ENCODE data around the gene MAP2K3.
A peak's percentile ranks its signal among the peaks of the same experiment; 100 is the strongest.

Gene MAP2K3

GRCh38 chr17:21299981-21300600 is 15.6 kb downstream of the MAP2K3 start:
- peaks cover 10 to 80% of the 10 kb centered on the region in 2 experiments; a peak in 2 of 3 replicates for H3K36me3 ChIP-seq (ENCODE audit: control insufficient read depth in 2 of 2, insufficient read depth in 1 of 2, low read length in 2 of 2)
- no peak overlapping the region for H3K27ac ChIP-seq (ENCODE audit: extremely low read depth, low read depth, low read length)
- POLR2A ChIA-PET, result no interaction called here
- no peak for TF ChIP-seq ZNF561 (tag by site-specific recombination; IDR thresholded peaks at IDR 0.05; ENCODE audit: borderline replicate concordance)
- TF ChIP-seq ZNF768 (tag by site-specific recombination; IDR thresholded peaks at IDR 0.05), result peak; percentile 92
- no peak for TF ChIP-seq ZNF747 (tag by site-specific recombination; IDR thresholded peaks at IDR 0.05)
- no peak for TF ChIP-seq ZNF626 (tag by site-specific recombination; IDR thresholded peaks at IDR 0.05)
- no peaks in the 10 kb centered on the region for H3K4me1 ChIP-seq (ENCODE audit: control insufficient read depth, insufficient read depth, low read length)
- no peaks in the 10 kb centered on the region for H3K9me3 ChIP-seq (ENCODE audit: control insufficient read depth, insufficient read depth, low read depth, low read length)
- CTCF ChIA-PET, result no interaction called here
- no peak overlapping the region for H3K4me3 ChIP-seq (ENCODE audit: low read depth, low read length)

- Histone ChIP-seq H3K4me3 (ENCODE audit: low read depth, low read length) (no peak overlapping the region), H3K36me3 (ENCODE audit: control insufficient read depth in 2 of 2, insufficient read depth in 1 of 2, low read length in 2 of 2) (peaks cover 10 to 86% of the 10 kb centered on the region in 2 experiments; a peak in 2 of 3 replicates), H3K9me3 (ENCODE audit: control insufficient read depth, insufficient read depth, low read depth, low read length) (no peaks in the 10 kb centered on the region), H3K27ac (ENCODE audit: extremely low read depth, low read depth, low read length) (no peak overlapping the region), H3K4me1 (ENCODE audit: control insufficient read depth, insufficient read depth, low read length) (no peaks in the 10 kb centered on the region)
- no peak for TF ChIP-seq ZNF558 (tag by site-specific recombination; IDR thresholded peaks at IDR 0.05)
- no peak for TF ChIP-seq ZNF791 (tag by site-specific recombination; IDR thresholded peaks at IDR 0.05)
- POLR2A ChIA-PET, result interaction anchor here (0.5 kb wide), 1 partner anchor 14 kb away, joined by 3 read pairs; no protein-coding TSS in a partner anchor
- CTCF ChIA-PET, result no interaction called here
These were observed 16.4 kb downstream of the MAP2K3 start for GRCh38 chr17:21300601-21301571.

- CTCF ChIA-PET, result interaction anchor here (0.5 to 0.9 kb wide), 3 partner anchors 16 to 69 kb away, joined by 3 to 4 read pairs (median 3); no protein-coding TSS in a partner anchor
- no peak overlapping the region for H3K4me3 ChIP-seq (ENCODE audit: low read depth, low read length)
- TF ChIP-seq EGR2 (tag by site-specific recombination; IDR thresholded peaks at IDR 0.05; ENCODE audit: low read depth) (no peak), ZFHX2 (tag by site-specific recombination; conservative IDR thresholded peaks at IDR 0.05) (peak; percentile 28; the same call in 1 of the 2 replicates)
- no peaks in the 10 kb centered on the region for H3K4me1 ChIP-seq (ENCODE audit: control insufficient read depth, insufficient read depth, low read length)
- peaks cover 10 to 89% of the 10 kb centered on the region in 2 experiments; a peak in 2 of 3 replicates for H3K36me3 ChIP-seq (ENCODE audit: control insufficient read depth in 2 of 2, insufficient read depth in 1 of 2, low read length in 2 of 2)
- no peak overlapping the region for H3K27ac ChIP-seq (ENCODE audit: extremely low read depth, low read depth, low read length)
- no peaks in the 10 kb centered on the region for H3K9me3 ChIP-seq (ENCODE audit: control insufficient read depth, insufficient read depth, low read depth, low read length)
- POLR2A ChIA-PET, result interaction anchor here (0.5 kb wide), 1 partner anchor 13 kb away, joined by 3 read pairs; no protein-coding TSS in a partner anchor
These were observed 17.4 kb downstream of the MAP2K3 start for GRCh38 chr17:21301593-21302550.

GRCh38 chr17:21302711-21303425 is 18.4 kb downstream of the MAP2K3 start:
- Histone ChIP-seq H3K4me3 (ENCODE audit: low read depth, low read length) (no peak overlapping the region), H3K27ac (ENCODE audit: extremely low read depth, low read depth, low read length) (no peak overlapping the region), H3K4me1 (ENCODE audit: control insufficient read depth, insufficient read depth, low read length) (no peaks in the 10 kb centered on the region), H3K36me3 (ENCODE audit: control insufficient read depth in 2 of 2, insufficient read depth in 1 of 2, low read length in 2 of 2) (peaks cover 10 to 84% of the 10 kb centered on the region in 2 experiments; a peak in 2 of 3 replicates), H3K9me3 (ENCODE audit: control insufficient read depth, insufficient read depth, low read depth, low read length) (no peaks in the 10 kb centered on the region)
- ChIA-PET POLR2A (no interaction called here), CTCF (interaction anchor here (0.7 to 0.9 kb wide), 2 partner anchors 17 to 70 kb away, joined by 3 to 4 read pairs; no protein-coding TSS in a partner anchor)
- no peak for TF ChIP-seq ZNF707 (tag by site-specific recombination; IDR thresholded peaks at IDR 0.05)
- TF ChIP-seq ZNF600 (tag by site-specific recombination; IDR thresholded peaks at IDR 0.05), result peak; percentile 31; the same call in 1 of the 2 replicates

All from HEK293 (cell line).